PC-3 (cell line): Measurements from ENCODE around the gene GADL1. TPM values are rescaled to one million over a fixed set of nuclear protein-coding genes. Genes with fewer than 3 reads are reported as not detected.

ENCODE experiments used
- ATAC-seq: fragments of 200-7000 bp; cut with Tn5 transposase; 2 replicates; pipeline ENCODE4 v1.9.1; 2020; ENCODE audit warnings: mild to moderate bottlenecking, moderate library complexity
- BruUV-seq: library from RNA; stranded (reverse); fragments of 400-500 nt; replicated peaks from 2 replicates; lab custom pipeline; 2021; lab: Mats Ljungman, UMichigan
- CTCF ChIA-PET: fragments of 300-600 bp; sonication (Branson Sonifier 250); formaldehyde crosslinking; loops from one replicate; lab custom pipeline; 2022; ENCODE audit warnings: antibody characterized with exemption; lab: Charles Lee
- POLR2A ChIA-PET: fragments of 300-600 bp; sonication (Branson Sonifier 250); formaldehyde crosslinking; loops from one replicate; lab custom pipeline; 2022; ENCODE audit warnings: antibody characterized with exemption; ENCODE audit not compliant: unreplicated experiment; lab: Charles Lee
- DNase-seq: peaks from one replicate; pipeline ENCODE4 v3.0.0-alpha.2; 2015
- H2AFZ ChIP-seq: fragments of 300-600 bp; sonication (generic); 2 replicates; pipeline ENCODE4 v1.6.0; 2016; ENCODE audit warnings: antibody characterized with exemption, low read length
- H3F3A ChIP-seq: fragments of 300-600 bp; sonication (generic); one replicate; pipeline ENCODE4 v1.6.0; 2017; ENCODE audit warnings: antibody characterized with exemption, low read length, control low read depth, mild to moderate bottlenecking; ENCODE audit not compliant: unreplicated experiment
- H3K27ac ChIP-seq: fragments of 300-600 bp; sonication (generic); 2 replicates; pipeline ENCODE4 v1.5.1; 2016; ENCODE audit warnings: mild to moderate bottlenecking, low read length
- H3K27me3 ChIP-seq: fragments of 300-600 bp; sonication (generic); 2 replicates; pipeline ENCODE4 v1.6.1; 2016; ENCODE audit warnings: low read length, mixed read lengths
- H3K36me3 ChIP-seq: fragments of 300-600 bp; sonication (generic); 2 replicates; pipeline ENCODE4 v1.6.1; 2016; ENCODE audit warnings: low read depth, mixed run types, low read length, mixed read lengths
- H3K4me1 ChIP-seq: fragments of 300-600 bp; sonication (generic); 2 replicates; pipeline ENCODE4 v1.5.1; 2016; ENCODE audit warnings: low read length; ENCODE audit not compliant: insufficient read depth
- H3K4me2 ChIP-seq: fragments of 300-600 bp; sonication (generic); 2 replicates; pipeline ENCODE4 v1.6.0; 2016; ENCODE audit warnings: low read length
- H3K4me3 ChIP-seq: fragments of 300-600 bp; sonication (generic); 2 replicates; pipeline ENCODE4 v1.5.1; 2016; ENCODE audit warnings: mild to moderate bottlenecking, low read length, mixed read lengths
- H3K79me2 ChIP-seq: fragments of 300-600 bp; sonication (generic); 2 replicates; pipeline ENCODE4 v1.6.1; 2017; ENCODE audit warnings: low read length, mixed read lengths
- H3K9ac ChIP-seq: fragments of 300-600 bp; sonication (generic); 2 replicates; pipeline ENCODE4 v1.6.0; 2016; ENCODE audit warnings: mild to moderate bottlenecking, low read length
- H3K9me2 ChIP-seq: fragments of 300-600 bp; sonication (generic); replicated peaks from 2 replicates; pipeline ENCODE4 v1.6.1; 2016; ENCODE audit warnings: mixed run types, low read length, mixed read lengths
- H3K9me3 ChIP-seq: fragments of 300-600 bp; sonication (generic); 2 replicates; pipeline ENCODE4 v1.6.1; 2016; ENCODE audit warnings: low read length, mixed read lengths
- H4K20me1 ChIP-seq: fragments of 300-600 bp; sonication (generic); 2 replicates; pipeline ENCODE4 v1.6.1; 2016; ENCODE audit warnings: low read length, mixed read lengths
- EZH2 ChIP-seq: fragments of 300-600 bp; sonication (generic); IDR thresholded peaks from one replicate; pipeline ENCODE4 v1.6.1; 2017; ENCODE audit warnings: antibody characterized with exemption, mild to moderate bottlenecking, low read length; ENCODE audit not compliant: unreplicated experiment
- EZH2phosphoT487 ChIP-seq: fragments of 300-600 bp; sonication (generic); IDR thresholded peaks from 2 replicates; pipeline ENCODE4 v1.6.1; 2018; ENCODE audit warnings: mild to moderate bottlenecking, antibody characterized with exemption, low read length, borderline replicate concordance
- intact Hi-C: fragments of 100-400 bp; cut with micrococcal nuclease; formaldehyde crosslinking; loops from 2 replicates; pipeline ENCODE4 v1.9.0; 2023
- total RNA-seq: library from RNA; depleted of rRNA; stranded (reverse); fragments of >200 nt; gene quantifications from 2 replicates; pipeline ENCODE4 v1.2.3, GENCODE V29; 2014
- TF ChIP-seq, protein P1 (sequence below): fragments of 300-600 bp; sonication (generic); conservative IDR thresholded peaks from 2 replicates; pipeline ENCODE4 v1.5.1; 2017; ENCODE audit warnings: antibody characterized with exemption, low read depth, mild to moderate bottlenecking, low read length

The GADL1 gene
- total RNA-seq, 1 experiment from 2014 or later = not detected

GRCh38 chr3:30878862-30879261 is 15.6 kb downstream of the GADL1 start:
- Histone ChIP-seq H3K36me3 (no peaks in the 10 kb centered on the region), H4K20me1 (no peaks in the 10 kb centered on the region), H3K4me2 (no peak overlapping the region), H3K4me1 (no peaks in the 10 kb centered on the region), H3K27ac (no peak overlapping the region), H3K27me3 (no peaks in the 10 kb centered on the region), H2AFZ (no peak overlapping the region), H3F3A (no peaks in the 10 kb centered on the region), H3K4me3 (no peak overlapping the region), H3K79me2 (no peaks in the 10 kb centered on the region), H3K9me3 (no peaks in the 10 kb centered on the region), H3K9ac (no peak overlapping the region), H3K9me2 (no peaks in the 10 kb centered on the region)
- DNase-seq (no peak), ATAC-seq (no peak)
- POLR2A ChIA-PET = no interaction called here
- BruUV-seq = no TSS peak
- intact Hi-C loops = no loop called here
- no peak for TF ChIP-seq EZH2
- TF ChIP-seq EZH2phosphoT487 = no peak
- TF ChIP-seq, protein P1, sequence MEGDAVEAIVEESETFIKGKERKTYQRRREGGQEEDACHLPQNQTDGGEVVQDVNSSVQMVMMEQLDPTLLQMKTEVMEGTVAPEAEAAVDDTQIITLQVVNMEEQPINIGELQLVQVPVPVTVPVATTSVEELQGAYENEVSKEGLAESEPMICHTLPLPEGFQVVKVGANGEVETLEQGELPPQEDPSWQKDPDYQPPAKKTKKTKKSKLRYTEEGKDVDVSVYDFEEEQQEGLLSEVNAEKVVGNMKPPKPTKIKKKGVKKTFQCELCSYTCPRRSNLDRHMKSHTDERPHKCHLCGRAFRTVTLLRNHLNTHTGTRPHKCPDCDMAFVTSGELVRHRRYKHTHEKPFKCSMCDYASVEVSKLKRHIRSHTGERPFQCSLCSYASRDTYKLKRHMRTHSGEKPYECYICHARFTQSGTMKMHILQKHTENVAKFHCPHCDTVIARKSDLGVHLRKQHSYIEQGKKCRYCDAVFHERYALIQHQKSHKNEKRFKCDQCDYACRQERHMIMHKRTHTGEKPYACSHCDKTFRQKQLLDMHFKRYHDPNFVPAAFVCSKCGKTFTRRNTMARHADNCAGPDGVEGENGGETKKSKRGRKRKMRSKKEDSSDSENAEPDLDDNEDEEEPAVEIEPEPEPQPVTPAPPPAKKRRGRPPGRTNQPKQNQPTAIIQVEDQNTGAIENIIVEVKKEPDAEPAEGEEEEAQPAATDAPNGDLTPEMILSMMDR = no peak
- CTCF ChIA-PET = no interaction called here

DNA sequence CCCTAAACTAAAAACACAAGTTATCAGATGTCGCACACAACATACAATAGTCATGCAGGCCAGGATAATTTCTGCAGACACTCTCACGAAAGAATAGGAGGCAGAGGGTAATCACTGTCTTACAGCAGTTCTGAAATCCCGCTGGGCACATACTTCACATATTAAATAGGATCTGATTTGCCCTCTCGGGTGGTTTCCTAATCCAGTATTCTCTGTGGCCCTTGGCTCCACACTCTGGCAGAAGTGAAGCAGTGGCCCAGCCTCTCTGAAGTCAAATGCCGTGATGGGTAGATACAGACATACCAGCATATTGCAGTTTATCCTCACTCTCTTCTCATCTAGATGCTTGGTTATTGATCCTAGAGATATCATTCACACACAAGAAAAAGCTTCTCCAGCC is 19.0 kb downstream of the GADL1 start:
- H3K9ac ChIP-seq = no peak overlapping the region
- POLR2A ChIA-PET = no interaction called here
- no peaks in the 10 kb centered on the region for H4K20me1 ChIP-seq
- no peaks in the 10 kb centered on the region for H3K4me1 ChIP-seq
- ATAC-seq (no peak), DNase-seq (no peak)
- no peaks in the 10 kb centered on the region for H3F3A ChIP-seq
- TF ChIP-seq, protein P1 = no peak
- TF ChIP-seq EZH2 (no peak), EZH2phosphoT487 (no peak)
- no peaks in the 10 kb centered on the region for H3K36me3 ChIP-seq
- CTCF ChIA-PET = interaction anchor here (0.6 kb wide), 1 partner anchor 350 kb away, joined by 7 read pairs; no protein-coding TSS in a partner anchor
- no peaks in the 10 kb centered on the region for H3K9me2 ChIP-seq
- H3K27ac ChIP-seq = no peak overlapping the region
- no peak overlapping the region for H3K4me3 ChIP-seq
- no peak overlapping the region for H3K4me2 ChIP-seq
- intact Hi-C loops = no loop called here
- no peaks in the 10 kb centered on the region for H3K9me3 ChIP-seq
- H3K79me2 ChIP-seq = no peaks in the 10 kb centered on the region
- no peak overlapping the region for H2AFZ ChIP-seq
- BruUV-seq = no TSS peak
- no peaks in the 10 kb centered on the region for H3K27me3 ChIP-seq

- Histone ChIP-seq H3K4me3 (no peak overlapping the region), H3K4me1 (no peaks in the 10 kb centered on the region), H3K79me2 (no peaks in the 10 kb centered on the region), H2AFZ (no peak overlapping the region), H3K9ac (no peak overlapping the region), H3K36me3 (no peaks in the 10 kb centered on the region), H3F3A (no peaks in the 10 kb centered on the region), H3K9me3 (no peaks in the 10 kb centered on the region), H3K27me3 (no peaks in the 10 kb centered on the region), H3K9me2 (no peaks in the 10 kb centered on the region), H3K4me2 (no peak overlapping the region), H4K20me1 (no peaks in the 10 kb centered on the region), H3K27ac (no peak overlapping the region)
- CTCF ChIA-PET = no interaction called here
- intact Hi-C loops = no loop called here
- ATAC-seq (no peak), DNase-seq (no peak)
- no TSS peak for BruUV-seq
- TF ChIP-seq, protein P1 = no peak
- no peak for TF ChIP-seq EZH2
- TF ChIP-seq EZH2phosphoT487 = no peak
- POLR2A ChIA-PET = no interaction called here
These were observed 20.8 kb downstream of the GADL1 start for GRCh38 chr3:30873671-30874070.
